Rectal smooth muscle tissue (tissue), 1 donor: ENCODE data around the gene SYCP2.
"Not testable (repeated sequence)": the region's sequence is repeated elsewhere in the genome, so short reads cannot be mapped to it uniquely, and the experiment has no call there.

Source experiments
- H3K27ac ChIP-seq: one replicate; pipeline ENCODE4 v1.7.0; 2013; ENCODE audit warnings: low read depth, low read length, inconsistent platforms
- H3K27me3 ChIP-seq: one replicate; pipeline ENCODE4 v1.7.0; 2013; ENCODE audit warnings: low read length; ENCODE audit not compliant: control insufficient read depth, insufficient read depth
- H3K36me3 ChIP-seq: one replicate; pipeline ENCODE4 v1.7.0; 2013; ENCODE audit warnings: low read length; ENCODE audit not compliant: control insufficient read depth, insufficient read depth
- H3K4me1 ChIP-seq: one replicate; pipeline ENCODE4 v1.7.0; 2013; ENCODE audit warnings: low read length; ENCODE audit not compliant: control insufficient read depth, insufficient read depth
- H3K4me3 ChIP-seq: one replicate; pipeline ENCODE4 v1.7.0; 2013; ENCODE audit warnings: low read length
- H3K9ac ChIP-seq: one replicate; pipeline ENCODE4 v1.7.0; 2013; ENCODE audit warnings: low read length

The SYCP2 gene

GRCh38 chr20:59925899-59926298 is 7.5 kb downstream of the SYCP2 start:
- Histone ChIP-seq H3K27ac (no peak overlapping the region), H3K27me3 (no peaks in the 10 kb centered on the region), H3K36me3 (no peaks in the 10 kb centered on the region), H3K4me3 (no peak overlapping the region), H3K9ac (no peak overlapping the region), H3K4me1 (no peaks in the 10 kb centered on the region)

GRCh38 chr20:59925359-59925758 is 8.1 kb downstream of the SYCP2 start:
- no peaks in the 10 kb centered on the region for H3K36me3 ChIP-seq
- H3K4me1 ChIP-seq = no peaks in the 10 kb centered on the region
- H3K4me3 ChIP-seq = no peak overlapping the region
- no peak overlapping the region for H3K27ac ChIP-seq
- no peak overlapping the region for H3K9ac ChIP-seq
- no peaks in the 10 kb centered on the region for H3K27me3 ChIP-seq

- no peaks in the 10 kb centered on the region for H3K36me3 ChIP-seq
Observed at GRCh38 chr20:59923514-59923913, 9.9 kb downstream of the SYCP2 start.

DNA sequence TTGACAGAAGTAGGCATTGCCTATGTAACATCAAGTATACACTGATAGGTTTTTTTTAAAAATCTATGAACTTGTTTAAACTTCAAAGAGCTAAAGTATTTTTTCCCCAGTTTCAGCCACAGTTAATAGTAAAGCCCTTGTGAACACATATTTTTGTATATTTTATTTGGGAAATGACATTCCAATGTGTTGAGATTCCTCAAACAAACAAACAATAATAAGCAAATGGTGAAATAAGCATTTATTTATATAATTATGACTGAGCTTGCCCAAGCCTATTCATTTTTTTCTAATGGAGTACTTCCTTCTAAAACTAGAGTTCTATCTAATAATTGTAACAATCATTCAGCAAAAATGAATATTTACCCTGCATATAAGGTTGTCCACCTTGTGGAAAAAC is 12.5 kb downstream of the SYCP2 start:
- no peak overlapping the region for H3K4me3 ChIP-seq
- no peaks in the 10 kb centered on the region for H3K27me3 ChIP-seq
- H3K4me1 ChIP-seq = no peaks in the 10 kb centered on the region
- H3K27ac ChIP-seq = no peak overlapping the region
- no peaks in the 10 kb centered on the region for H3K36me3 ChIP-seq
- H3K9ac ChIP-seq = no peak overlapping the region

More at GRCh38 chr20:59923514-59923913, 9.9 kb downstream of the SYCP2 start:
- H3K4me1 ChIP-seq = no peaks in the 10 kb centered on the region
- no peak overlapping the region for H3K27ac ChIP-seq
- no peak overlapping the region for H3K4me3 ChIP-seq
- no peak overlapping the region for H3K9ac ChIP-seq
- H3K27me3 ChIP-seq = no peaks in the 10 kb centered on the region

- H3K4me1 ChIP-seq = no peaks in the 10 kb centered on the region
- H3K36me3 ChIP-seq = no peaks in the 10 kb centered on the region
- no peak overlapping the region for H3K4me3 ChIP-seq
- H3K27me3 ChIP-seq = no peaks in the 10 kb centered on the region
- H3K9ac ChIP-seq = no peak overlapping the region
- H3K27ac ChIP-seq = no peak overlapping the region
Observed at GRCh38 chr20:59912609-59913008, 20.8 kb downstream of the SYCP2 start.

DNA sequence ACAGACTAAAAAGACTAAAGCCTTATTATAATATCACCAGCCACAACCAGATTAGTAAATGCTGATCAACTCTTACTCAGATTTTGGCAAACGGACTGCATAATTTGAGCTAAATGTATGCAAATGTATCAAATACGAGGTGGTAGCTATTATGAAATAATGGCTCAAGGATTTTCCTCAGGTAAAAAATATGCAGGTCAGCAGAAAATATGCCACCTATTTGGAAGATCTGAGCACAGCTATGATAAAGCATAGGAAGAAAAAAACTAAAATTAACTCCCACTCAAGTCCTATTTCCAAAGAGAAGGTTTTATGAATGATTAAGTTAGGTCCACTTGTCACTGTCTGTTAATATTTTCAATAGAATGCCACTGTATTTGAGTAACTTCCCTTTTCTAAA is 22.4 kb downstream of the SYCP2 start:
- Histone ChIP-seq H3K27ac (no peak overlapping the region), H3K9ac (no peak overlapping the region), H3K27me3 (no peaks in the 10 kb centered on the region), H3K4me3 (no peak overlapping the region), H3K36me3 (no peaks in the 10 kb centered on the region), H3K4me1 (no peaks in the 10 kb centered on the region)

DNA sequence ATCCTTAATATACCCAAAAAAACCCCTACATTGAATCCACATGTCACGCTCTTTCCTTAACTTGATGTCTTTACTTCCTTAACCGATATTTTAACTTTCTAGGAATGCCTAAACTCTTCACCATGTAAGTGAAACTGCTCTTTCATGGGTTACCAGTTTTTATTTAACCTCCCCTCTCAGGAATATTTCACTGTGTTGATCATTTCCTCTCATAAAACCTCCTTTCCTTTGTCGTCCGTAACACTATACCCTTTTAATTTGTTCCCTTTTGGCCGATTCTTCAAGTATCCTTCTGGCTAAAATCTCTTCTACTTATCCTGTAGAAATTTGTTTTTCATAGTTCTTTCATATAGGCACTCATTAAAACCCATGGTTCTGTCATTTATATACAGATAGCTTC is 24.6 kb downstream of the SYCP2 start:
- H3K4me1 ChIP-seq = no peaks in the 10 kb centered on the region
- H3K36me3 ChIP-seq = no peaks in the 10 kb centered on the region
- no peak overlapping the region for H3K27ac ChIP-seq
- H3K4me3 ChIP-seq = no peak overlapping the region
- no peaks in the 10 kb centered on the region for H3K27me3 ChIP-seq
- H3K9ac ChIP-seq = no peak overlapping the region

GRCh38 chr20:59903621-59904020 is 29.8 kb downstream of the SYCP2 start:
- H3K27ac ChIP-seq = no peak overlapping the region
- H3K36me3 ChIP-seq = no peaks in the 10 kb centered on the region
- no peak overlapping the region for H3K9ac ChIP-seq
- no peaks in the 10 kb centered on the region for H3K4me1 ChIP-seq
- H3K27me3 ChIP-seq = no peaks in the 10 kb centered on the region
- H3K4me3 ChIP-seq = no peak overlapping the region

- Histone ChIP-seq H3K27ac (no peak overlapping the region), H3K4me3 (no peak overlapping the region), H3K36me3 (no peaks in the 10 kb centered on the region)
Observed at GRCh38 chr20:59902470-59902869, 31.0 kb downstream of the SYCP2 start.

DNA sequence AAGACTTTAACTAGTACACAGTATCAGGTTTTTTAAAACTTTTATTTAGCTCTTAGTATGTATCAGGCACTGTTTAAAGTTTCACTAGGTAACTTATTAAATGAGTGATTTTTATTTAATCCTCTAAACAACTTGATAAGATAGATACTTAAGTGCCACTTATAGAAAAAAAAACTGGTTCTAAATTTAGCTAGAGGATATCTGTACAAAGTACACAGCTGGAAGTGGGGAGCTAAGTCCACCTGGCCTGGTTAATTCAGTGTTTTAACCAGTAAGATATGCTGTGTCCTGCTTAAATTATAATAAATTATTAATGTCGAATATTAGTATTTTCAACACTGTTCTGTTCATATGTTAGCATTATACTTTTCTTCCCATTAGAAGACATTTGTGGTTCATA is 37.5 kb downstream of the SYCP2 start:
- Histone ChIP-seq H3K4me1 (no peaks in the 10 kb centered on the region), H3K27ac (no peak overlapping the region), H3K27me3 (no peaks in the 10 kb centered on the region), H3K4me3 (no peak overlapping the region), H3K9ac (no peak overlapping the region), H3K36me3 (no peaks in the 10 kb centered on the region)

More at GRCh38 chr20:59902470-59902869, 31.0 kb downstream of the SYCP2 start:
- Histone ChIP-seq H3K27me3 (no peaks in the 10 kb centered on the region), H3K9ac (no peak overlapping the region), H3K4me1 (no peaks in the 10 kb centered on the region)

GRCh38 chr20:59891581-59891980 is 41.9 kb downstream of the SYCP2 start:
- Histone ChIP-seq H3K27me3 (no peaks in the 10 kb centered on the region), H3K4me1 (no peaks in the 10 kb centered on the region), H3K9ac (no peak overlapping the region), H3K27ac (no peak overlapping the region), H3K4me3 (no peak overlapping the region), H3K36me3 (no peaks in the 10 kb centered on the region)

GRCh38 chr20:59890035-59890434 is 43.4 kb downstream of the SYCP2 start:
- H3K4me1 ChIP-seq, H3K27me3 ChIP-seq, H3K4me3 ChIP-seq, H3K27ac ChIP-seq, H3K36me3 ChIP-seq, H3K9ac ChIP-seq: not testable (repeated sequence)

DNA sequence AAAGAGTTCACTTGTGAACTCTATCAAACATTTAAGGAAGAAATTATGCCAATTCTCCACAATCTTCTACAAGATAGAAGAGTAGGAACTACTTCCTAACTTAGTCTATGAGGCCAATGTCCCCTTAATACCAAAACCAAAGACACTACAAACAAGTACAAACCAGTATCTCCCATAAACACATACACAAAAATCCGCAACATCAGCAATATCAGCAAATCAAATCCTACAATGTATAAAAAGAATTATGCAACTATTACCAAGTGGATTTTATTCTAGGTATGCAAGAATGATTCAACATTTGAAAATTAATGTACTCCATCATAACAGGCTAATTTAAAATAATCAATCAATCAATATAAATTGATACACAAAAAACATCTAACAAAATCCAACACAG is 45.4 kb downstream of the SYCP2 start:
- Histone ChIP-seq H3K4me1 (no peaks in the 10 kb centered on the region), H3K9ac (no peak overlapping the region), H3K27me3 (no peaks in the 10 kb centered on the region), H3K36me3 (no peaks in the 10 kb centered on the region), H3K27ac (no peak overlapping the region), H3K4me3 (no peak overlapping the region)
